ENCODE results near the gene SIGLEC1. TPM values are rescaled to one million over a fixed set of nuclear protein-coding genes. Genes with fewer than 3 reads are reported as not detected.

SIGLEC1 gene
- total and polyA plus RNA-seq, 2 of the 4 experiments (the other 2 are of a cell fraction): not detected

GRCh38 chr20:3738111-3739053 is 26.0 kb upstream of the SIGLEC1 start:
- no TSS peak for BruUV-seq (replicated peaks)
- H2BK120ac ChIP-seq (ENCODE audit: low read depth, low read length): no peak overlapping the region
- TF ChIP-seq RFX5 (IDR thresholded peaks at IDR 0.05; ENCODE audit: low read depth, low read length): no peak
- 0 out of 2 replicates have a peak, but pooled peaks have one; percentile 28 for TF ChIP-seq CEBPB (IDR thresholded peaks at IDR 0.05; ENCODE audit: low read depth, low read length)

More at GRCh38 chr20:3738111-3739053, 26.0 kb upstream of the SIGLEC1 start:
- no peak; the same call in 1 of the 2 replicates for ATAC-seq (ENCODE audit: low read depth)
- Histone ChIP-seq H3K56ac (ENCODE audit: extremely low read depth, insufficient read depth, low read length) (no peak overlapping the region), H3K9me1 (ENCODE audit: insufficient read depth, low read length) (0 out of 2 replicates have a peak, but pooled peaks cover 2% of the 10 kb centered on the region), H2AK5ac (ENCODE audit: low read depth, low read length) (no peak overlapping the region), H2AK9ac (replicated peaks; ENCODE audit: low read depth, low read length, poor library complexity) (no peak overlapping the region), H3K14ac (replicated peaks; ENCODE audit: low read depth, low read length) (no peak overlapping the region), H3K9ac (ENCODE audit: low read depth, low read length) (no peak overlapping the region), H4K20me1 (ENCODE audit: insufficient read depth, low read length) (no peaks in the 10 kb centered on the region), H2BK15ac (ENCODE audit: low read depth, low read length) (no peak overlapping the region), H3K36me3 (ENCODE audit: control insufficient read depth, insufficient read depth, low read length) (no peaks in the 10 kb centered on the region), H3K27me3 (ENCODE audit: control insufficient read depth, insufficient read depth, low read length) (peaks cover 28% of the 10 kb centered on the region), H4K5ac (ENCODE audit: low read depth, low read length) (no peak overlapping the region), H2AFZ (replicated peaks; ENCODE audit: low read length, poor library complexity) (no peak overlapping the region), H3K23ac (ENCODE audit: low read depth, low read length) (no peak overlapping the region), H3K27ac (ENCODE audit: insufficient read depth, low read length) (no peak overlapping the region), H4K8ac (ENCODE audit: low read depth in 2 of 2, low read length in 2 of 2) (no peak overlapping the region), H4K91ac (ENCODE audit: insufficient read depth, low read depth, low read length) (no peak overlapping the region), H3K4ac (ENCODE audit: low read depth, low read length) (no peak overlapping the region), H3K4me2 (ENCODE audit: low read depth, low read length) (no peak overlapping the region), H3K18ac (ENCODE audit: low read depth, low read length) (no peak overlapping the region), H3K4me3 (ENCODE audit: insufficient read depth, low read depth, low read length) (no peak overlapping the region), H3K9me3 (ENCODE audit: control insufficient read depth, insufficient read depth, low read length) (no peaks in the 10 kb centered on the region), H2BK20ac (ENCODE audit: low read depth, low read length) (no peak overlapping the region), H2BK5ac (ENCODE audit: low read depth, low read length, poor library complexity, severe bottlenecking) (no peak overlapping the region), H3K4me1 (ENCODE audit: control insufficient read depth, insufficient read depth, low read length) (no peaks in the 10 kb centered on the region), H3K79me1 (ENCODE audit: low read depth in 1 of 2, low read length in 2 of 2) (no peaks in the 10 kb centered on the region)
- dilution Hi-C loops (cut with HindIII; ENCODE audit: low sequenced_read_pairs, unreplicated experiment): no loop called here
- in situ Hi-C loops (cut with MboI; ENCODE audit: low sequenced_read_pairs): no loop called here
- no peak for DNase-seq
- intact Hi-C loops (cut with micrococcal nuclease): no loop called here
- POLR2A ChIA-PET (ENCODE audit: unreplicated experiment): no interaction called here
- CTCF ChIA-PET: no interaction called here
- WGBS, 2 experiments (ENCODE audit: extremely low coverage in 2 of 2, insufficient read length in 1 of 2): 43% methylated on average over 5 of the region's 11 CpGs; no CpG with 5 or more reads in 1 of the 2 experiments

Data from IMR-90 (cell line).